Ishikawa (cell line): ENCODE data around the gene DNMT3B.

ENCODE experiments used
- CEBPB ChIP-seq: IDR thresholded peaks from 2 replicates; pipeline ENCODE4 v1.6.1; 2012
- CREB1 ChIP-seq: IDR thresholded peaks from 2 replicates; pipeline ENCODE4 v1.6.1; 2012; ENCODE audit warnings: low read depth
- EGR1 ChIP-seq: IDR thresholded peaks from 2 replicates; pipeline ENCODE4 v1.6.1; 2012
- EP300 ChIP-seq: IDR thresholded peaks from 2 replicates; pipeline ENCODE4 v1.6.1; 2012; ENCODE audit warnings: borderline replicate concordance
- FOXM1 ChIP-seq: IDR thresholded peaks from 2 replicates; pipeline ENCODE4 v1.6.1; 2012; ENCODE audit warnings: low read depth, borderline replicate concordance
- NFIC ChIP-seq: IDR thresholded peaks from 2 replicates; pipeline ENCODE4 v1.6.1; 2012
- RAD21 ChIP-seq: IDR thresholded peaks from 2 replicates; pipeline ENCODE4 v1.6.1; 2012; ENCODE audit warnings: low read depth
- TCF12 ChIP-seq: IDR thresholded peaks from 2 replicates; pipeline ENCODE4 v1.6.1; 2012; ENCODE audit warnings: low read depth
- USF1 ChIP-seq: IDR thresholded peaks from 2 replicates; pipeline ENCODE4 v1.6.1; 2012
- YY1 ChIP-seq: IDR thresholded peaks from 2 replicates; pipeline ENCODE4 v1.6.1; 2012; ENCODE audit warnings: low read depth
- ZBTB7A ChIP-seq: IDR thresholded peaks from 2 replicates; pipeline ENCODE4 v1.6.1; 2012; ENCODE audit warnings: low read depth
- TF ChIP-seq, protein P1 (sequence below): IDR thresholded peaks from 2 replicates; pipeline ENCODE4 v1.6.1; 2012; ENCODE audit warnings: low read depth, mild to moderate bottlenecking

Gene DNMT3B

GRCh38 chr20:32855387-32855786 is 93.2 kb downstream of the DNMT3B start:
- TF ChIP-seq NFIC (no peak), CREB1 (no peak), FOXM1 (no peak), YY1 (no peak), CEBPB (no peak), TCF12 (no peak), EGR1 (no peak), USF1 (no peak), EP300 (no peak), ZBTB7A (no peak), RAD21 (no peak)
- TF ChIP-seq, protein P1, sequence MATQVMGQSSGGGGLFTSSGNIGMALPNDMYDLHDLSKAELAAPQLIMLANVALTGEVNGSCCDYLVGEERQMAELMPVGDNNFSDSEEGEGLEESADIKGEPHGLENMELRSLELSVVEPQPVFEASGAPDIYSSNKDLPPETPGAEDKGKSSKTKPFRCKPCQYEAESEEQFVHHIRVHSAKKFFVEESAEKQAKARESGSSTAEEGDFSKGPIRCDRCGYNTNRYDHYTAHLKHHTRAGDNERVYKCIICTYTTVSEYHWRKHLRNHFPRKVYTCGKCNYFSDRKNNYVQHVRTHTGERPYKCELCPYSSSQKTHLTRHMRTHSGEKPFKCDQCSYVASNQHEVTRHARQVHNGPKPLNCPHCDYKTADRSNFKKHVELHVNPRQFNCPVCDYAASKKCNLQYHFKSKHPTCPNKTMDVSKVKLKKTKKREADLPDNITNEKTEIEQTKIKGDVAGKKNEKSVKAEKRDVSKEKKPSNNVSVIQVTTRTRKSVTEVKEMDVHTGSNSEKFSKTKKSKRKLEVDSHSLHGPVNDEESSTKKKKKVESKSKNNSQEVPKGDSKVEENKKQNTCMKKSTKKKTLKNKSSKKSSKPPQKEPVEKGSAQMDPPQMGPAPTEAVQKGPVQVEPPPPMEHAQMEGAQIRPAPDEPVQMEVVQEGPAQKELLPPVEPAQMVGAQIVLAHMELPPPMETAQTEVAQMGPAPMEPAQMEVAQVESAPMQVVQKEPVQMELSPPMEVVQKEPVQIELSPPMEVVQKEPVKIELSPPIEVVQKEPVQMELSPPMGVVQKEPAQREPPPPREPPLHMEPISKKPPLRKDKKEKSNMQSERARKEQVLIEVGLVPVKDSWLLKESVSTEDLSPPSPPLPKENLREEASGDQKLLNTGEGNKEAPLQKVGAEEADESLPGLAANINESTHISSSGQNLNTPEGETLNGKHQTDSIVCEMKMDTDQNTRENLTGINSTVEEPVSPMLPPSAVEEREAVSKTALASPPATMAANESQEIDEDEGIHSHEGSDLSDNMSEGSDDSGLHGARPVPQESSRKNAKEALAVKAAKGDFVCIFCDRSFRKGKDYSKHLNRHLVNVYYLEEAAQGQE, result no peak

- no peak for TF ChIP-seq EP300
These were observed 96.0 kb downstream of the DNMT3B start for GRCh38 chr20:32858189-32858588.
